SK-N-MC (cell line): Measurements from ENCODE around the gene ARHGAP26.

ENCODE experiments used
- DNase-seq: peaks from one replicate; pipeline ENCODE4 v3.0.0-alpha.2; 2011; ENCODE audit warnings: low read depth, low spot score
- H3K27ac ChIP-seq: fragments of 200-600 bp; sonication (generic); 2 replicates; pipeline ENCODE4 v1.5.1; 2016; ENCODE audit warnings: mixed run types
- H3K36me3 ChIP-seq: fragments of 200-600 bp; sonication (generic); 2 replicates; pipeline ENCODE4 v1.6.1; 2017; ENCODE audit warnings: antibody characterized with exemption, low read length, mixed read lengths; ENCODE audit not compliant: insufficient read depth
- H3K4me3 ChIP-seq: fragments of 200-600 bp; sonication (generic); 2 replicates; pipeline ENCODE4 v1.5.1; 2016
- H3K9ac ChIP-seq: fragments of 200-600 bp; sonication (generic); 2 replicates; pipeline ENCODE4 v1.8.0; 2017; ENCODE audit warnings: mixed run types, mixed read lengths; ENCODE audit not compliant: insufficient read length
- H3K9me3 ChIP-seq: fragments of 200-600 bp; sonication (generic); 2 replicates; pipeline ENCODE4 v1.6.1; 2017; ENCODE audit warnings: low read depth, mild to moderate bottlenecking, antibody characterized with exemption, low read length, moderate library complexity, mixed read lengths
- EZH2 ChIP-seq: fragments of 200-600 bp; sonication (generic); IDR thresholded peaks from one replicate; pipeline ENCODE4 v1.6.1; 2017; ENCODE audit warnings: antibody characterized with exemption
- FOXP2 ChIP-seq: optimal IDR thresholded peaks from 2 replicates; pipeline ENCODE3; 2011; ENCODE audit warnings: mild to moderate bottlenecking, moderate library complexity; ENCODE audit not compliant: insufficient read depth; ENCODE audit errors: extremely low read length, control extremely low read depth
- POLR2AphosphoS5 ChIP-seq: IDR thresholded peaks from 2 replicates; pipeline ENCODE4 v1.6.1; 2012; ENCODE audit warnings: mild to moderate bottlenecking, low read depth, low read length, borderline replicate concordance

The ARHGAP26 gene

GRCh38 chr5:142966121-142966420 lies 195.9 kb downstream of the ARHGAP26 start:
- TF ChIP-seq EZH2 (no peak), FOXP2 (no peak), POLR2AphosphoS5 (no peak)
- DNase-seq, result no peak
- Histone ChIP-seq H3K4me3 (no peak overlapping the region), H3K9ac (no peak overlapping the region), H3K9me3 (no peaks in the 10 kb centered on the region), H3K27ac (no peak overlapping the region), H3K36me3 (no peaks in the 10 kb centered on the region)

GRCh38 chr5:142969186-142969585 lies 199.0 kb downstream of the ARHGAP26 start:
- H3K27ac ChIP-seq, result no peak overlapping the region
- no peak overlapping the region for H3K9ac ChIP-seq
- H3K4me3 ChIP-seq, result no peak overlapping the region
- TF ChIP-seq FOXP2 (no peak), EZH2 (no peak), POLR2AphosphoS5 (no peak)
- no peaks in the 10 kb centered on the region for H3K9me3 ChIP-seq
- DNase-seq, result no peak
- no peaks in the 10 kb centered on the region for H3K36me3 ChIP-seq

DNA sequence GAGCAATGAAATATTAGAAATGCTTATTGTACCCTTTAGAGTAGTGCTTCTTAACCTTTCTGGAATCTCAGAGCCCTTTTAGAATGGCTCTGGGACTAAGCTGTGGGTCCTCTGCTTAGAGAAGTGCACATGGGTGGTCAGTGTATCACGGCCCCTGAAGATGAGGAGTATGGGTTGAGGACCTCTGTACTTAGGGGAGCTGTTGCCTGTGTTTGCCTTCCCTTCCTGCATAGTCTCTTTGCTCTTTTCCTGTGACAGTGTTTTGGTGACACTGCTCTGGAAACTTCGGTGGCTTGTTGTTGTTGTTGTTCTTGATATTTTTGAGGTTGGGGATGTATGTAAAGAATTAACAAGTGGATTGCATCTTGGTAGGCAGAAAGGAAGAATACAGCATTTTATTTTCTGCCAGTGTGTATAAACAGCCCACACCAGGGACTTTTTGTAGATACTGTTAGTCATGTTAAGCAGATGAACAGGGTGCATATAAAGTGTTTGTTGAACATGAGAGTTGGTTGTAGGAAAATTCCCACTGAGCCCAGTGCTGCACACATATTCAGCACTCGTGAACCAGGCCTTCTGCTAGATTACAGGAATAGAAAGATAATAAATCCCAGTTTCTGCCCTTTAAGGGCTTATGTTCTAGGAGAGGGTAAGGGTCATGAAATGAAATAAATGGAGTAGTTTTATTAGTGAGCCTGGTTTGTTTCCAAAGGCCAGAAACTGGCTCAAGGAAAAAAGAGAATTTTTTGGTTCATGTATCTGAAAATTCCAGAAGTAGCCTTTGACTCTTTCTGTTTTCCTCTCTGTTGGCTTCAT lies 199.7 kb downstream of the ARHGAP26 start:
- Histone ChIP-seq H3K36me3 (no peaks in the 10 kb centered on the region), H3K4me3 (no peak overlapping the region), H3K9ac (no peak overlapping the region), H3K9me3 (no peaks in the 10 kb centered on the region), H3K27ac (no peak overlapping the region)
- TF ChIP-seq POLR2AphosphoS5 (no peak), FOXP2 (no peak)
- no peak for DNase-seq

DNA sequence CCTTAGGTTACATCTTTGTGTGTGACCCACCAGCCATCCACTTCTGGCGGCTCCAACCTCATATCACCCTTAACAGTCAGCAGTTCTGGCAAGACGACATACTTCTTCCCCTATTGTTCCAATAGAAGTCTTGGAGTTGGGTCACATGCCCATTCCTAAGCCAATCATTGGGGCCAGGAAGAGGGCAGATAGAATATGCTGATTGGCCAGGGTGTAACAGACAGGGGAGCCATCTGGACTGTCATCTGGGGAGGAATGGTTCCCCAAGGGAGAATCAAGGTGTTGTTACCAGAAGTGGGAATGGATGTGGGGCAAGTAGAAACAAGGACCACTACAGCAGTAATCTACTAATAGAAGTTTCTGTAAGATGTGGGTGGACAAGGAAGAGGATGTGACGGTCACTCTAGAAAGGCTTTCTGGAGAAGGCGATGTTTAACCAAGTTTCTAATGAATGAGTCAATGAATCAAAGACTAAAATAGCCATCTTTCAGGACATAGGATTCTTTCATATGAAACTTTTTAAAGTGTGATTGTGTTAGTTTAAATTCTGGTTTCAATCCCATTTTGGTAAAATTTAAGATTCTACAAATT lies 200.4 kb downstream of the ARHGAP26 start:
- Histone ChIP-seq H3K36me3 (no peaks in the 10 kb centered on the region), H3K4me3 (no peak overlapping the region), H3K27ac (no peak overlapping the region), H3K9me3 (no peaks in the 10 kb centered on the region), H3K9ac (no peak overlapping the region)
- no peak for DNase-seq
- TF ChIP-seq EZH2, result no peak
- no peak for TF ChIP-seq POLR2AphosphoS5
- TF ChIP-seq FOXP2, result no peak

GRCh38 chr5:142971303-142972013 lies 201.3 kb downstream of the ARHGAP26 start:
- Histone ChIP-seq H3K9me3 (no peaks in the 10 kb centered on the region), H3K4me3 (no peak overlapping the region), H3K36me3 (no peaks in the 10 kb centered on the region), H3K9ac (no peak overlapping the region), H3K27ac (no peak overlapping the region)
- no peak for TF ChIP-seq EZH2
- TF ChIP-seq FOXP2, result no peak
- no peak for TF ChIP-seq POLR2AphosphoS5
- no peak for DNase-seq

GRCh38 chr5:142972064-142972570 lies 201.9 kb downstream of the ARHGAP26 start:
- H3K9me3 ChIP-seq, result no peaks in the 10 kb centered on the region
- TF ChIP-seq POLR2AphosphoS5 (no peak), FOXP2 (no peak), EZH2 (no peak)
- H3K27ac ChIP-seq, result no peak overlapping the region
- H3K9ac ChIP-seq, result no peak overlapping the region
- DNase-seq, result no peak
- no peak overlapping the region for H3K4me3 ChIP-seq
- no peaks in the 10 kb centered on the region for H3K36me3 ChIP-seq

- TF ChIP-seq EZH2 (no peak), FOXP2 (no peak), POLR2AphosphoS5 (no peak)
- H3K9ac ChIP-seq, result no peak overlapping the region
- H3K36me3 ChIP-seq, result no peaks in the 10 kb centered on the region
- H3K9me3 ChIP-seq, result no peaks in the 10 kb centered on the region
- no peak for DNase-seq
- H3K4me3 ChIP-seq, result no peak overlapping the region
- H3K27ac ChIP-seq, result no peak overlapping the region
Observed at GRCh38 chr5:142973932-142974331, 203.8 kb downstream of the ARHGAP26 start.

- DNase-seq, result no peak
- Histone ChIP-seq H3K36me3 (no peaks in the 10 kb centered on the region), H3K9ac (no peak overlapping the region), H3K9me3 (no peaks in the 10 kb centered on the region), H3K27ac (no peak overlapping the region), H3K4me3 (no peak overlapping the region)
- TF ChIP-seq FOXP2, result no peak
- no peak for TF ChIP-seq EZH2
- TF ChIP-seq POLR2AphosphoS5, result no peak
Observed at GRCh38 chr5:142974409-142974808, 204.2 kb downstream of the ARHGAP26 start.

GRCh38 chr5:142976861-142977260 lies 206.7 kb downstream of the ARHGAP26 start:
- no peak overlapping the region for H3K9ac ChIP-seq
- no peaks in the 10 kb centered on the region for H3K36me3 ChIP-seq
- H3K4me3 ChIP-seq, result no peak overlapping the region
- H3K9me3 ChIP-seq, result no peaks in the 10 kb centered on the region
- H3K27ac ChIP-seq, result no peak overlapping the region
- no peak for DNase-seq
- TF ChIP-seq FOXP2 (no peak), POLR2AphosphoS5 (no peak), EZH2 (no peak)
